Measurements from ENCODE around the gene KLK7. TPM values are rescaled to one million over a fixed set of nuclear protein-coding genes. Genes with fewer than 3 reads are reported as not detected.
"Not testable (repeated sequence)": the region's sequence is repeated elsewhere in the genome, so short reads cannot be mapped to it uniquely, and the experiment has no call there.

The KLK7 gene
- total RNA-seq, 3 donors from 2014 or later, result not detected

DNA sequence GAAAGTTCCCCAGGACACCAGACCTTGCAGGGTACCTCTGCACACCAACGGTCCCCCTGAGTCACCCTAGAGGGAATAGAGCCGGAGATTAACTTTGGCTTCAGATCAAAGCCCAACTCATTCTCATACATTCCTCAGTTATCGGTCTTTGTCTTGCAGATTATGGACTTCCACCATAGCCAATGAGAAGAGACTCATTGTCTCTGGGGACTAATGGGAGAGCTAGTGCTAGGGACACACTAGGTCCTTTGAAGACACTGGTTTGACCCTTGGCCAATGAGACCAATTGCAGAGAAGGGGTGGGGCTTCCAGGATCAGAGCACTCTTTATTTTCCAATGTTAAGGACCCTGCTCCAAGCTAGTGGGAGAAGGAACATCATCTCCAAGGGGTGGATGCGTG, 6.1 kb downstream of the KLK7 start:
- no peak for DNase-seq
- no peak for ATAC-seq

DNA sequence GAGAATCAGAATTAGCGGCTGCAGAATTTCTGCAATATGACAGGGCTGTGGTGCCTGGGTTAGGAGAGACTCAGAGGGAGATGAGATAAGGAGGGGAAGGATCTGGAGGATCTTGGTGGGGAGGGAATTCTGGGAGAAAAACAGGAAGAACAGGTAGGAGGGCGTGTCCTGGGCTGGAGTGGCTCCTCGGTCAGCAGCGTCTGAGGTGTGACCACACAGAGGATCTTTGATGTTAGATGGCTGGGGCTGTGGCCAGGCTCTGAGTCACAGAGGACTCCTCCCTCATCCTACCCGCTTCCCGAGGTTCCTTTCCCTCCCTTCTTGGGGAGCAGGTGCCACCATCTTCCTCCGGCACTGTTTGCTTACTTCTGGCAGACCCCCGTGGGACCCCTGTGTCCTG, 8.0 kb downstream of the KLK7 start:
- Mint-ChIP-seq H3K4me1 (ENCODE audit: low read depth) (no peaks in the 10 kb centered on the region), H3K36me3 (ENCODE audit: insufficient read depth) (no peaks in the 10 kb centered on the region), H3K27me3 (ENCODE audit: low read depth) (peaks cover 51% of the 10 kb centered on the region), H3K4me3 (no peak overlapping the region), H3K9me3 (no peaks in the 10 kb centered on the region)
- no peak for ATAC-seq
- DNase-seq, result no peak

More for the DNA sequence above, 6.1 kb downstream of the KLK7 start:
- H3K9me3 Mint-ChIP-seq, result no peaks in the 10 kb centered on the region
- no peaks in the 10 kb centered on the region for H3K4me1 Mint-ChIP-seq (ENCODE audit: low read depth)
- peaks cover 49% of the 10 kb centered on the region for H3K27me3 Mint-ChIP-seq (ENCODE audit: low read depth)
- no peaks in the 10 kb centered on the region for H3K36me3 Mint-ChIP-seq (ENCODE audit: insufficient read depth)
- H3K4me3 Mint-ChIP-seq, result no peak overlapping the region

DNA sequence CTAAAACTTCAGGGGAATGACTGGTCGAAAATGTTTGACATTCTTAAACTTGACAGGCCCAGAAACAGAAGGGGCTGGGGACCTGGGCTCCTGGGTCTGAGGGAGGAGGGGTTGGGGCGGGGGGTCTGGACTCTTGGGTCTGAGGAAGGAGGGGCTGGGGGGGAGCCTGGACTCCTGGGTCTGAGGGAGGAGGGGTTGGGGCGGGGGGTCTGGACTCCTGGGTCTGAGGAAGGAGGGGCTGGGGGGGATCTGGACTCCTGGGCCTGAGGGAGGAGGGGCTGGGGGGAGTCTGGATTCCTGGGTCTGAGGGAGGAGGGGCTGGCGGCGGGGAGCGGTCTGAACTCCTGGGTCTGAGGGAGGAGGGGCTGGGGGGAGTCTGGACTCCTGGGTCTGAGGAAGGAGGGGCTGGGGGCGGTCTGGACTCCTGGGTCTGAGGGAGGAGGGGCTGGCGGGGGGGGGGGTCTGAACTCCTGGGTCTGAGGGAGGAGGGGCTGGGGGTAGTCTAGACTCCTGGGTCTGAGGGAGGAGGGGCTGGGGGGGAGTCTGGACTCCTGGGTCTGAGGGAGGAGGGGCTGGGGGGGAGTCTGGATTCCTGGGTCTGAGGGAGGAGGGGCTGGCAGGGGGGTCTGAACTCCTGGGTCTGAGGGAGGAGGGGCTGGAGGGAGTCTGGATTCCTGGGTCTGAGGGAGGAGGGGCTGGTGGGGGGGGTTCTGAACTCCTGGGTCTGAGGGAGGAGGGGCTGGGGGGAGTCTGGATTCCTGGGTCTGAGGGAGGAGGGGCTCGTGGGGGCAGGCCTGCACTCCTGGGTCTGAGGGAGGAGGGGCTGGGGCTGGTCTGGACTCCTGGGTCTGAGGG, 8.8 kb downstream of the KLK7 start:
- no peak overlapping the region for H3K4me3 Mint-ChIP-seq
- no peaks in the 10 kb centered on the region for H3K9me3 Mint-ChIP-seq
- no peak for ATAC-seq
- no peak for DNase-seq
- no peaks in the 10 kb centered on the region for H3K4me1 Mint-ChIP-seq (ENCODE audit: low read depth)
- no peaks in the 10 kb centered on the region for H3K36me3 Mint-ChIP-seq (ENCODE audit: insufficient read depth)
- peaks cover 54% of the 10 kb centered on the region for H3K27me3 Mint-ChIP-seq (ENCODE audit: low read depth)

DNA sequence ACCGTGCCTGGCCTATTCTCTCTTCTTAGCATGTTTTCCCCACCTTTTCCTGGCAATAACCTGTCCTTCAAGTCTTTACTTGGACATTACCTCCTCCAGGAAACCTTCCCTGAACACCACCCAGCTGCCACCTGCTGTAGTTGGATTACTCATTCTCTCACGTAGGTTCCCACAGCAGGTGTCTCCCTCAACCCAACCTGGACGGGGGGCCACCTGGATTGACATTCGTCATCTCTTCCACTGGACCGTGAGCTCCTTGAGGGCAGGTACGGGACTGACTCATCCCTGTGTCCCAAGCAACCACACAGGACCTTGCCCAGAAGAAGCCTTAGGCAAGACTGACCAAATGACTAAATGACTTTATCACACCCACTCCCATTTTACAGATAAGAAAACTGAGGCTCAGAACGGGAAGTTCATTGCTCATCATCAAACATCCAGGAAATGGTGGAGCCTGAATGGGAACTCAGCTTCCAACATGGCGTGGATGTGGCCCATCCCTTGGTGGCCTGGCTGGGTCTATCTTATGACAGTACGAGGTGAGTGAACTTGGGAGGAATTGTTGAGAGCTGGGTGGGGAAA, 10.8 kb downstream of the KLK7 start:
- Mint-ChIP-seq H3K9me3 (no peaks in the 10 kb centered on the region), H3K4me3 (no peak overlapping the region), H3K4me1 (ENCODE audit: low read depth) (no peaks in the 10 kb centered on the region), H3K36me3 (ENCODE audit: insufficient read depth) (no peaks in the 10 kb centered on the region), H3K27me3 (ENCODE audit: low read depth) (peaks cover 59% of the 10 kb centered on the region)
- DNase-seq (no peak), ATAC-seq (no peak)

DNA sequence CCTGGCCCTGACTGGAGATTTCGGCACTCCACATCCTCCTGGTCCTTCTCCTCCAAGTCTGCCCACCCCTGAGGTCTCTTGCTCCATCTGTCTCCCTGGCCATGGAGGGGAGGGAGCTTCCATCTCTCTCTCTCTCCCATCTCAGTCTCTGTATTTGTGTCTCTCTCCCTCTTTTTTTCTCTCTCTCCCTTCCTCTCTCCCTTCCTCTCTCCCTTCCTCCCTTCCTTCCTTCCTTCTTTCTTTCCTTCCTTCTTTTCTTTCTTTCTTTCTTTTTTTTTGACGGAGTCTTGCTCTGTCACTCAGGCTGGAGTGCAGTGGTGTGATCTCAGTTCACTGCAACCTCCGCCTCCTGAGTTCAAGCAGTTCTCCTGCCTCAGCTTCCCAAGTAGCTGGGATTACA, 13.9 kb downstream of the KLK7 start:
- H3K9me3 Mint-ChIP-seq; H3K36me3 Mint-ChIP-seq (ENCODE audit: insufficient read depth); H3K4me1 Mint-ChIP-seq (ENCODE audit: low read depth); H3K4me3 Mint-ChIP-seq; DNase-seq; ATAC-seq: not testable (repeated sequence)
- H3K27me3 Mint-ChIP-seq (ENCODE audit: low read depth), result peaks cover 46% of the 10 kb centered on the region

DNA sequence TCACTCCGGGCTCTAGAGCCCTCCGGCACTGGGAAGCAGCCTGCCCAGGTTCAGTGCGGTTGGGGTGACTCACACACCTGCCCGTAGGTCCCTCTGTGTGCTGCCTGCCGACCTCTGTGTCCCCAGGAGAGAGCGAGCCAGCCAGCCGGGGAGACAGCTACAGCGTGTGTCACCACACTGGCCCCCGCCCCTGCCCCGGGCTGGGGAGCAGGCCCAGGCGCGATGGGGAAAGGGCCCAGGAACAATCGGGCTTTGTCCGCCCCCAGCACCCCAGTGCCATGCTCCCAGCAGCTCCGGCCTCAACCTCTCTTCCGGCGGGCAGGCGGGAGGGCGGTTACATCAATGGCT, 14.3 kb downstream of the KLK7 start, which contains the start of gene KLK6:
Gene KLK6, minus strand, starts transcription at position 179 of the 348 bp plus-strand sequence. CDS start 1,487 bp downstream, outside the sequence.
- Mint-ChIP-seq H3K27me3 (ENCODE audit: low read depth) (peaks cover 44% of the 10 kb centered on the region), H3K36me3 (ENCODE audit: insufficient read depth) (no peaks in the 10 kb centered on the region), H3K9me3 (no peaks in the 10 kb centered on the region)

DNA sequence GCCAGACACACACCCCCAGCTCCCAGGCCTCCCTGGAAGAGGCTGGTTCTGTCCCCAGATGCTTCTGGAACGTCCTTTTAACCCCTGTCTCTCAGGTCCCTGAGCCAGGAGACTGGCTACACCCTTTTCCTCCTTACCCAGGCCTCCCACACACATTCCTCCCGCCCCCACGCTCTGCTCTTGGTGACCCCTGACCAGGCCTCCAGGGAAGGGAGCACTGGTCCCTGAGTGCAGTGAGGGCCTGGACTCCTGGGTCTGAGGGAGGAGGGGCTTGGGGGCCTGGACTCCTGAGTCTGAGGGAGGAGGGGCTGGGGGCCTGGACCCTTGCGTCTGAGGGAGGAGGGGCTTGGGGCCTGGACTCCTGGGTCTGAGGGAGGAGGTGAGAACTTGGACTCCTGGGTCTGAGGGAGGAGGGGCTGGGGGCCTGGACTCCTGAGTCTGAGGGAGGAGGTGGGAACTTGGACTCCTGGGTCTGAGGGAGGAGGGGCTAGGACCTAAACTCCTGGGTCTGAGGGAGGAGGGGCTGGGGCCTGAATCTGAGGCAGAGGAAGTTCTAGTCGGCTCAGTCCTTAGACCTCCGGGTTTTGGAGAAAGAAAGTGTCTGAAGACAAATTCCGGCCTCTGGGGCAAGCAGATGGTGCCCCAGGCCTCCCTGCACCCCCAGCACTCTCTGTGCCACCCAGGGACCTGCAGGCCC, 14.9 kb downstream of the KLK7 start:
- no peak overlapping the region for H3K4me3 Mint-ChIP-seq
- H3K4me1 Mint-ChIP-seq (ENCODE audit: low read depth), result no peaks in the 10 kb centered on the region
- H3K9me3 Mint-ChIP-seq, result no peaks in the 10 kb centered on the region
- DNase-seq (no peak), ATAC-seq (no peak)
- H3K36me3 Mint-ChIP-seq (ENCODE audit: insufficient read depth), result no peaks in the 10 kb centered on the region
- peaks cover 43% of the 10 kb centered on the region for H3K27me3 Mint-ChIP-seq (ENCODE audit: low read depth)

More for the DNA sequence above, 14.3 kb downstream of the KLK7 start, which contains the start of gene KLK6:
- ATAC-seq (no peak), DNase-seq (no peak)
- no peaks in the 10 kb centered on the region for H3K4me1 Mint-ChIP-seq (ENCODE audit: low read depth)
- H3K4me3 Mint-ChIP-seq, result no peak within 1 kb of the TSS

DNA sequence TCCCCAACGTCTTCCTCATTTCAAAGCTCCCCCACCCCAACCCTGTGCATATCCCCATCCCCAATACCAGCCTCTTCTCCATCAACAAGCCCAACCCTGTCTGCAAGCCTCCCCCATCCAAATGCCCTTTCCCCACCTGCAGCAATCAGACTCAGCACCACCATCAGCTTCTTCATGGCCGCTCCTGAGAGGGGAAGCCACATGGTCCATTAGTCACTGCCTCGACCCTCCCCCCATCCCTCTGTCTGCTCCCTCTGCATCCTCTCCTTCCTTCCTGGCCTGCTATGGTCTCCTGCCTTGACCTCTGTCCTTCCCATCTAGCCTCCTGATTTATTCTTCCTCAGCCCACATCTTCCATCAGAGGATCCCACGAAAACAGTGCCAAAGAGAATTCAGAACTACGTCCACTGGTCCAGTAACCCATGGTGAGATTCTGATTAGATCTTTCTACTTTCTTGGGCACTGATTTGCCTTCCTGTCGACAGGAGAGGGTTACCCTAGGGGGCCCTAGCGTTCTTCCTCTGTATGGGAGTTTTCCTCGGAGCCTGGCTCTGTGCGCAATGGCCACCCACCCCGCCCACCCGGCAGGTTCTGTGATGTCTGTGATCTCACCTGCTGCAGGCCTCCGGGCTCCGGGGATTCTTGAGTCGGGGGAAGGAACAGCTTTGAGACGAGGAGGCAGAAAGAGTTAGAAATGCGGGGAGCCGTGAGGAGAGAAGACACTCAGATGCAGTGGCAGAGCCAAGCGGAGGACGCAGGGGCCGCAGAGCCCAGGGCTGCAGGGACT, 15.6 kb downstream of the KLK7 start:
- DNase-seq, result no peak
- H3K4me1 Mint-ChIP-seq (ENCODE audit: low read depth), result no peaks in the 10 kb centered on the region
- H3K27me3 Mint-ChIP-seq (ENCODE audit: low read depth), result peaks cover 43% of the 10 kb centered on the region
- H3K9me3 Mint-ChIP-seq, result no peaks in the 10 kb centered on the region
- no peaks in the 10 kb centered on the region for H3K36me3 Mint-ChIP-seq (ENCODE audit: insufficient read depth)
- ATAC-seq, result no peak
- H3K4me3 Mint-ChIP-seq, result no peak overlapping the region

DNA sequence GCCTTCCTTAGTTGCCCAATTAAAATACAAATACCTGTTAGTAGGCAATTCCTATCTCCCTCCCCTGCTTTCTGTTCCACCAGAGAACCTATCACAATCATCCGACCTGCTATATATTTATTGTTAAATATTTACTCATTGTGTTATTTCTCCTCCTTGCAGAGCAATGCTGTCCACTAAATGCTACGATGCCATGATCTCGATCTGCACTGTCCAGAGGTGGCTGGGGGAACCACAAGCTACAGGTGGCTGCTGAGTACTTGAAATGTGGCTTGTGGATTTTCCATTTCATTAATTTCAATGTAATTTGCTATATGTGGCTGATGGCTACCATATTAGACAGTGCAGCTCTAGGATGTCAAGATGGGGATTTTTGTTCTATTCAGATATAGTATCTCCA, 19.5 kb downstream of the KLK7 start:
- DNase-seq (no peak), ATAC-seq (no peak)
- H3K36me3 Mint-ChIP-seq (ENCODE audit: insufficient read depth), result no peaks in the 10 kb centered on the region
- peaks cover 22% of the 10 kb centered on the region for H3K27me3 Mint-ChIP-seq (ENCODE audit: low read depth)
- no peak overlapping the region for H3K4me3 Mint-ChIP-seq
- H3K4me1 Mint-ChIP-seq (ENCODE audit: low read depth), result no peaks in the 10 kb centered on the region
- peaks cover 14% of the 10 kb centered on the region for H3K9me3 Mint-ChIP-seq

DNA sequence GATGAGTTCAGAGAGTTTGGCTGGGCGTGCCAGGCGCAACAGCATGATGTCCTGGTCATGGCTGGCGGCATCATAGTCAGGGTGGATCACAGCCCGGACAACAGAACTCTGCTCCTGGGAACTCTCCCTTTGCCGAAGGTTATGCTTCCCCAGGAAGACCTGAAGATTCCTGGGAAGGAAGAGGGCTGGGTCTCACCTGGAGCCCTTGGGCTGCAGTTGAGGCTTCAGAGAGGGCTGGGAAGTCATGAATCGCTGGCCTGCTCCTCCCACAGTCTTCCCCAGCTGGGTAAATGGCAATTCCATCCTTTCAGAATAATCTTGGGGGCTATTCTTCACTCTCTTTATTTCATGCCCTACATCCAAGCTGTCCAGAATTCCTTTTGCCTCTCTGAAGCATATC, 20.3 kb downstream of the KLK7 start:
- peaks cover 15% of the 10 kb centered on the region for H3K9me3 Mint-ChIP-seq
- H3K36me3 Mint-ChIP-seq (ENCODE audit: insufficient read depth), result no peaks in the 10 kb centered on the region
- DNase-seq (no peak), ATAC-seq (no peak)
- H3K4me1 Mint-ChIP-seq (ENCODE audit: low read depth), result no peaks in the 10 kb centered on the region
- peaks cover 28% of the 10 kb centered on the region for H3K27me3 Mint-ChIP-seq (ENCODE audit: low read depth)
- no peak overlapping the region for H3K4me3 Mint-ChIP-seq

DNA sequence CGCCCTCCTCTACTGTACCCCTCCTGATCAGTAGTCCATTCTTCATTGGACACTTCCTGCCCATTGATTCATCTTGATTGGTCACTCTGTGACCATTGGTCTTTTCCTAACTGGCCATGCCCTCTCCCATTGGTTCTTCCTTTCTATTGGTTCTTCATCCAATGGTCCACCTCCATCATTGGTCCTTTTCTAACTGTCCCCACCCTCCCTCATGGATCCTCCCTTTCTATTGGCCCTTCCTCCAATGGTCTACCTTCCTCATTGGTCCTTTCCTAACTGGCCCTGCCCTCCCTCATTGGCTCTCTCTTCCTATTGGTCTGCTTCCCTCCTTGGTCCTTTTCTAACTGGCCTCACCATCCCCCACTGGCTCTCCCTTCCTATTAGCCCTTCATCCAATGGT, 21.5 kb downstream of the KLK7 start:
- no peaks in the 10 kb centered on the region for H3K4me1 Mint-ChIP-seq (ENCODE audit: low read depth)
- ATAC-seq, result no peak

DNA sequence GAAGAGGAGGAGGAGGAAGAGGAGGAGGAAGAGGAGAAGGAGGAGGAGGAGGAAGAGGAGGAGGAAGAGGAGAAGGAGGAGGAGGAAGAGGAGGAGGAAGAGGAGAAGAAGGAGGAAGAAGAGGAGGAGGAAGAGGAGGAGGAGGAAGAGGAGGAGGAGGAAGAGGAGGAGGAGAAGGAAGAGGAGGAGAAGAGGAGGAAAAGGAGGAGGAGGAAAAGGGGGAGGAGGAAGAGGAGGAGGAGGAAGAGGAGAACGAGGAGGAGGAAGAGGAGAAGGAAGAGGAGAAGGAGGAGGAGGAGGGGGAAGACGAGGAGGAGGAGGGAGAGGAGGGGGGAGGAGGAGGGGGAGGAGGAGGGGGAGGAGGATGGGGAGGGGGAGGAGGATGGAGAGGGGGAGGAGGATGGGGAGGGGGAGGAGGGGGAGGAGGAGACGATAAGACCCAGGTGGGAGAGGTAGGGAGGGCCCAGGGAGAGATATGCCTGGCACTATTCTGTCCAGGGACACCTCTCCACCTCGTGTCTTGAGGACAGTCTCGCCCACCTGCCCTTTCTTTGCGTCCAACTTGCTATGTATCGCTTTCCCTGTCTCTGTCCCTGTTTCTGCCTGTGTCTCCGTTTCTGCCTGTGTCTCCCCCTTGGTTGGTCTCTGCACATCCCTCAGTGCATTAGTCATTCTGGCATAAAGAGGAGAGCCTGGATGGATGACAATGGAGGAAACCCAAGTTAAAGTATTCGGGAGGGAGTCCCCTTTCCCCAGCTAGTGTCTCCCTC, 23.8 kb downstream of the KLK7 start:
- DNase-seq (no peak), ATAC-seq (no peak)
- Mint-ChIP-seq H3K4me3 (no peak overlapping the region), H3K27me3 (ENCODE audit: low read depth) (peaks cover 29% of the 10 kb centered on the region), H3K9me3 (peaks cover 15% of the 10 kb centered on the region), H3K36me3 (ENCODE audit: insufficient read depth) (no peaks in the 10 kb centered on the region), H3K4me1 (ENCODE audit: low read depth) (no peaks in the 10 kb centered on the region)

More for the DNA sequence above, 21.5 kb downstream of the KLK7 start:
- Mint-ChIP-seq H3K27me3 (ENCODE audit: low read depth) (peaks cover 31% of the 10 kb centered on the region), H3K36me3 (ENCODE audit: insufficient read depth) (no peaks in the 10 kb centered on the region), H3K4me3 (no peak overlapping the region), H3K9me3 (peaks cover 15% of the 10 kb centered on the region)
- no peak for DNase-seq

DNA sequence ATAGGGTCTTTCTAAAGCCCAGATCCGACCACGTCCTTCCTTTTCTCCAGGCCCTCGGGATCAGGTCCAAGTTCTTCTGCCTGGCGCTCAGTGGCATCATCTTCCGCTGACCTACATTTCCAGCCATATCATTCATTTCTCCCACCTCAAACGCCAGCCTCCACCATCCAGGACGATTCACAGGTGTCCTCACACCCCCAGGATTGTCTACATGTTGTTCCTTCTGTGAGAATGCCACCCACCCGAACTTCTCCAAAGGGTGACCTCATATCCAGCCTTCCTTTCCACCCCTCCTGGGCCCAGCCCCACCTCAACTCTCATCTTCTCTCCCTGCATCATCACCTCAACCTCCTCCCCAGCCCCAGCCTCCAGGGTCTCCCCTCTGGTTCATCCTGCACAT, 26.1 kb downstream of the KLK7 start:
- ATAC-seq (no peak), DNase-seq (no peak)
- Mint-ChIP-seq H3K4me3 (no peak overlapping the region), H3K4me1 (ENCODE audit: low read depth) (no peaks in the 10 kb centered on the region), H3K27me3 (ENCODE audit: low read depth) (peaks cover 30% of the 10 kb centered on the region), H3K36me3 (ENCODE audit: insufficient read depth) (no peaks in the 10 kb centered on the region), H3K9me3 (peaks cover 12% of the 10 kb centered on the region)
